ENCODE results near the gene SIN3B.

Gene SIN3B

GRCh38 chr19:16804176-16804575 lies 25.0 kb upstream of the SIN3B start:
- DNase-seq (ENCODE audit: low read depth): no peak
- H3K4me3 ChIP-seq (ENCODE audit: control insufficient read depth, low read depth, low read length): no peak overlapping the region
- TF ChIP-seq CTCF (IDR thresholded peaks at IDR 0.05; ENCODE audit: control insufficient read depth, insufficient read depth, low read depth, low read length, missing control alignments): no peak

- H3K4me3 ChIP-seq (ENCODE audit: control insufficient read depth, low read depth, low read length): no peak overlapping the region
- no peak for TF ChIP-seq CTCF (IDR thresholded peaks at IDR 0.05; ENCODE audit: control insufficient read depth, insufficient read depth, low read depth, low read length, missing control alignments)
- no peak for DNase-seq (ENCODE audit: low read depth)
These were observed 21.5 kb upstream of the SIN3B start for GRCh38 chr19:16807549-16808284.

GRCh38 chr19:16814526-16815100 lies 14.6 kb upstream of the SIN3B start:
- no peak overlapping the region for H3K4me3 ChIP-seq (ENCODE audit: control insufficient read depth, low read depth, low read length)
- no peak for TF ChIP-seq CTCF (IDR thresholded peaks at IDR 0.05; ENCODE audit: control insufficient read depth, insufficient read depth, low read depth, low read length, missing control alignments)
- no peak for DNase-seq (ENCODE audit: low read depth)

- H3K4me3 ChIP-seq (ENCODE audit: control insufficient read depth, low read depth, low read length): no peak overlapping the region
- TF ChIP-seq CTCF (IDR thresholded peaks at IDR 0.05; ENCODE audit: control insufficient read depth, insufficient read depth, low read depth, low read length, missing control alignments): no peak
- DNase-seq (ENCODE audit: low read depth): no peak
These were observed 9.1 kb upstream of the SIN3B start for GRCh38 chr19:16820056-16820455.

- no peak for TF ChIP-seq CTCF (IDR thresholded peaks at IDR 0.05; ENCODE audit: control insufficient read depth, insufficient read depth, low read depth, low read length, missing control alignments)
- H3K4me3 ChIP-seq (ENCODE audit: control insufficient read depth, low read depth, low read length): no peak overlapping the region
- no peak for DNase-seq (ENCODE audit: low read depth)
These were observed 8.1 kb upstream of the SIN3B start for GRCh38 chr19:16821081-16821480.

- TF ChIP-seq CTCF (IDR thresholded peaks at IDR 0.05; ENCODE audit: control insufficient read depth, insufficient read depth, low read depth, low read length, missing control alignments): no peak
- no peak for DNase-seq (ENCODE audit: low read depth)
- H3K4me3 ChIP-seq (ENCODE audit: control insufficient read depth, low read depth, low read length): no peak overlapping the region
These were observed 6.5 kb upstream of the SIN3B start for GRCh38 chr19:16822648-16823047.

Data from AG09309 (cell line).